Measurements from ENCODE around the gene AHNAK2. TPM values are rescaled to one million over a fixed set of nuclear protein-coding genes. Genes with fewer than 3 reads are reported as not detected.

AHNAK2 gene
- total and polyA plus RNA-seq, 2 experiments from 2014 or later: 38.3 to 58.0 TPM

DNA sequence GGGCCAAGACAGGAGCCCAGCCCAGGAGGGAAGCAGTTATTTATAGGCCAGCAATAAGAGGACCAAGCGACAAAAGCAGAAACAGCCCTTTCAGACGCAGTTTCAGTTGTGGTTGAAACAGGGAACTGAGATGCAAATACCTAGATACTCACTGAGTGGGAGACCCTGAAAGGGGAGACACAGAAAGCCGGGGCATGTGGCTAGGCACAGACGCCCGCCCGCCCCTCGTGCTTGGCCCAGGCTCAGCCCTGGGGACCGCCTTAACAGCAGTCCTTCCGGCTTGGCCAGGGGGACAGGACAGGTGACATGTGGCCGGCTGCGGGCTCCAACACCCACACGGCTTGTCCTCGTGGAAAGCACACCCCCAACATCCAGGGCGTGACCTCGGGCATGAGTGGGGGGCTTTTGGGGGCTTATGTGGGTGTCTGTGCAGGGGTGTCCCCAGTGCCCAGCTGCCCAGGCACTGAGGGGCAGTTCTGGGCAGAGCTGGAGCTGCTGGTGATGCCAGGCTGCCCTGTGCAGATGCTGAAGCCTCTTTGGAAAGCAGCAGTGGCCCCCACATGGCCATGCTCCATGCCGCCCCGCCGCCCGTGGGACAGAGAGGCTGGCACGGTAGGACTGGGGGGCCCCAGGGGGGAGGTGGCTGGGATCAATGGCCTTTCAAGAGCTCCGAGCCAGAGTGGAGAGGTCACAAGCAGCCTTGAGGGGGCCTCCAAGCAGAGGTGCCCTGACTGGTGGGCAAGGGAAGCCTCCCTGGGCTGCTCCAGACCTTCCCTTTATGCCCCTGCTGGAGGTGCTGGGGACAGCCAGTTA is 51.3 kb downstream of the AHNAK2 start:
- H3K9ac ChIP-seq: no peak overlapping the region
- H3K9me2 ChIP-seq (ENCODE audit: insufficient read depth): no peaks in the 10 kb centered on the region
- no peaks in the 10 kb centered on the region for H3K79me2 ChIP-seq (ENCODE audit: insufficient read depth)
- no peaks in the 10 kb centered on the region for H3K27me3 ChIP-seq (replicated peaks; ENCODE audit: insufficient read depth)
- no peak overlapping the region for H3K4me2 ChIP-seq (ENCODE audit: unreplicated experiment)
- no peaks in the 10 kb centered on the region for H3K36me3 ChIP-seq (ENCODE audit: low read depth)
- no peak for DNase-seq
- H3F3A ChIP-seq (ENCODE audit: insufficient read depth): 0 out of 2 replicates have a peak, but pooled peaks cover 3% of the 10 kb centered on the region
- H3K4me3 ChIP-seq: no peak overlapping the region
- no peaks in the 10 kb centered on the region for H3K4me1 ChIP-seq (ENCODE audit: insufficient read depth)
- TF ChIP-seq EZH2 (IDR thresholded peaks at IDR 0.05; ENCODE audit: insufficient read depth, poor library complexity, severe bottlenecking) (no peak), EZH2phosphoT487 (IDR thresholded peaks at IDR 0.05; ENCODE audit: insufficient read depth, low read depth) (no peak)
- H4K20me1 ChIP-seq (ENCODE audit: insufficient read depth): no peaks in the 10 kb centered on the region
- WGBS, 2 experiments (ENCODE audit: low coverage in 1 of 2, low lambda C conversion rate in 2 of 2, missing lambda C conversion rate in 2 of 2): 47 to 53% methylated on average over 12 to 16 of the region's 21 CpGs
- no peaks in the 10 kb centered on the region for H3K9me3 ChIP-seq (ENCODE audit: low read depth)
- in situ Hi-C loops (cut with MboI): no loop called here
- H2AFZ ChIP-seq: no peak overlapping the region
- H3K27ac ChIP-seq: no peak overlapping the region

DNA sequence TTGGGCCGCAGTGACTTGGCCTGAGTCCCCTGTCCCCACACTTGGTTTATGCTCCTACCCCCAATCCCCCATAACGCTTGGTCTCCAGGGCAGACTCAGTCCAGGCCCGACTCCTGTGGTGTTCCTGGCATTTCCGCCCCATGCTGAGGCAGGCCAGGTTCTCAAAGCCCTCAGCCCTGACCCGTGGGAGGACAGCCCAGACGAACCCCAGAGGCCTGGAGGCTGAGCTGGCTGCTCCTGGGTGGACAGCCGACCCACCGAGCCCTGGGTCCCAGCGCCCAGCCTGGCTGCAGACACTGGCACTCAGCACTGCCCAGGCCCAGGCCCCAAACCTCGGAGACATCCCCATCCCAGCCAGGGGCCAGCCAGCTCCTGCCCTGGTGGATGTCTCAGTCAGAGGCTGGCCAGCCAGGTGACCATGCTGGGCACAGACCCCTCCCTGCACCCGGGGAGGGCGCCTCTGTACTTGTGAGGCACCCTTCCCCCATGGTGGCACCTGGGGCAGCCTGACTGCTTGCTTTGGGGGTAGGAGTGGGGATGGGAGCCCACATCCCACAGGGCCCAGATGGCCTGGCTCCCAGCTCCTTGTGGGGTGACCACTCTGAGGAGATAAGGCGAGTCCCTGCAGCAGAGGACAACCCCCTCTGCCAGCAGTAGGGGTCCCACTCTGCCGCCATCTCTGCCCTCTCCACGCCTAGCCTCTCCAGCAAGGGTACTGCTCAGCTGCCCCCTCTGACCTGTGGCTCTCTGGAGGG is 52.1 kb downstream of the AHNAK2 start:
- H3K9me3 ChIP-seq (ENCODE audit: low read depth): no peaks in the 10 kb centered on the region

DNA sequence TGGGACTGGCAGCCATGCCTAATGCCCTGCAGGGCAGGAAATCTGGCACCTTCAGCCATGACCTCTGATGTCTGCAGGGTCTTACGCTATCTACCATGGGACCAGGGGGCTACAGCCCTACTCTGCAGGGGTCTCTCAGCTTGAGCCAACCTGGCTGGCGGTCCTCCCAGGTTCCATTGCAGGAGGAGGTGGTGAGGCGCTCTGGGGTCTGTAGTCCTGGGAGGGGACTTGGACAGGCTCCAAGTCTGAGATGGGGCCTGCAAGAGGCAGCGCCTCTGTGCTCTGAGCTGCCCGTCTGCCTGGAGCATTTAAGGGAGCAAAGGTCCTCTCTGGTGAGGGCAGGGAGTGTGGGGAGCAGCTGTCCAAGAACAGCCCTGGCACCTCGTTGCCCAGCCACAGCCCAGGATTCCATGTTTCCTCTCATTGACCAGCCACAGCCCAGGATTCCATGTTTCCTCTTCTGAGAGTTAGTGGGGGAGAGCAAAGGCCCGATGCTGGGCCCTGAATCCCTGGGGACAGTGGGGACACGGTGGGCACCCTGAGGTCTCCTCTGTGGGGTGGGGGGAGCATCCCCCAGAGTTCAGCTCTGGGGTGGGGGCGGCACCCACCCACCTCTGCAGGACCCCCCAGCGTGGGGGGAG is 52.8 kb downstream of the AHNAK2 start:
- TF ChIP-seq EZH2 (IDR thresholded peaks at IDR 0.05; ENCODE audit: insufficient read depth, poor library complexity, severe bottlenecking): no peak
- no peak for TF ChIP-seq EZH2phosphoT487 (IDR thresholded peaks at IDR 0.05; ENCODE audit: insufficient read depth, low read depth)
- in situ Hi-C loops (cut with MboI): no loop called here
- H3K4me3 ChIP-seq: no peak overlapping the region
- H3K4me1 ChIP-seq (ENCODE audit: insufficient read depth): no peaks in the 10 kb centered on the region
- H3K36me3 ChIP-seq (ENCODE audit: low read depth): no peaks in the 10 kb centered on the region
- H3K27ac ChIP-seq: no peak overlapping the region
- H2AFZ ChIP-seq: no peak overlapping the region
- no peaks in the 10 kb centered on the region for H3K79me2 ChIP-seq (ENCODE audit: insufficient read depth)
- 62 to 70% methylated on average over 8 to 9 of the region's 10 CpGs for WGBS, 2 experiments (ENCODE audit: low coverage in 1 of 2, low lambda C conversion rate in 2 of 2, missing lambda C conversion rate in 2 of 2)
- H3K9ac ChIP-seq: no peak overlapping the region
- no peak for DNase-seq
- 0 out of 2 replicates have a peak, but pooled peaks cover 2% of the 10 kb centered on the region for H3F3A ChIP-seq (ENCODE audit: insufficient read depth)
- H3K4me2 ChIP-seq (ENCODE audit: unreplicated experiment): no peak overlapping the region
- no peaks in the 10 kb centered on the region for H3K27me3 ChIP-seq (replicated peaks; ENCODE audit: insufficient read depth)
- no peaks in the 10 kb centered on the region for H4K20me1 ChIP-seq (ENCODE audit: insufficient read depth)
- H3K9me2 ChIP-seq (ENCODE audit: insufficient read depth): no peaks in the 10 kb centered on the region
- no peaks in the 10 kb centered on the region for H3K9me3 ChIP-seq (ENCODE audit: low read depth)

More for the DNA sequence above, 52.1 kb downstream of the AHNAK2 start:
- H3K79me2 ChIP-seq (ENCODE audit: insufficient read depth): no peaks in the 10 kb centered on the region
- 0 out of 2 replicates have a peak, but pooled peaks cover 3% of the 10 kb centered on the region for H3F3A ChIP-seq (ENCODE audit: insufficient read depth)
- in situ Hi-C loops (cut with MboI): no loop called here
- no peak overlapping the region for H3K9ac ChIP-seq
- H3K4me1 ChIP-seq (ENCODE audit: insufficient read depth): no peaks in the 10 kb centered on the region
- no peak overlapping the region for H2AFZ ChIP-seq
- TF ChIP-seq EZH2phosphoT487 (IDR thresholded peaks at IDR 0.05; ENCODE audit: insufficient read depth, low read depth): no peak
- no peak overlapping the region for H3K4me2 ChIP-seq (ENCODE audit: unreplicated experiment)
- H3K4me3 ChIP-seq: no peak overlapping the region
- 72 to 82% methylated on average over 12 to 13 of the region's 15 CpGs for WGBS, 2 experiments (ENCODE audit: low coverage in 1 of 2, low lambda C conversion rate in 2 of 2, missing lambda C conversion rate in 2 of 2)
- H3K27ac ChIP-seq: no peak overlapping the region
- no peaks in the 10 kb centered on the region for H3K36me3 ChIP-seq (ENCODE audit: low read depth)
- no peaks in the 10 kb centered on the region for H4K20me1 ChIP-seq (ENCODE audit: insufficient read depth)
- no peak for DNase-seq
- no peaks in the 10 kb centered on the region for H3K9me2 ChIP-seq (ENCODE audit: insufficient read depth)
- H3K27me3 ChIP-seq (replicated peaks; ENCODE audit: insufficient read depth): no peaks in the 10 kb centered on the region

DNA sequence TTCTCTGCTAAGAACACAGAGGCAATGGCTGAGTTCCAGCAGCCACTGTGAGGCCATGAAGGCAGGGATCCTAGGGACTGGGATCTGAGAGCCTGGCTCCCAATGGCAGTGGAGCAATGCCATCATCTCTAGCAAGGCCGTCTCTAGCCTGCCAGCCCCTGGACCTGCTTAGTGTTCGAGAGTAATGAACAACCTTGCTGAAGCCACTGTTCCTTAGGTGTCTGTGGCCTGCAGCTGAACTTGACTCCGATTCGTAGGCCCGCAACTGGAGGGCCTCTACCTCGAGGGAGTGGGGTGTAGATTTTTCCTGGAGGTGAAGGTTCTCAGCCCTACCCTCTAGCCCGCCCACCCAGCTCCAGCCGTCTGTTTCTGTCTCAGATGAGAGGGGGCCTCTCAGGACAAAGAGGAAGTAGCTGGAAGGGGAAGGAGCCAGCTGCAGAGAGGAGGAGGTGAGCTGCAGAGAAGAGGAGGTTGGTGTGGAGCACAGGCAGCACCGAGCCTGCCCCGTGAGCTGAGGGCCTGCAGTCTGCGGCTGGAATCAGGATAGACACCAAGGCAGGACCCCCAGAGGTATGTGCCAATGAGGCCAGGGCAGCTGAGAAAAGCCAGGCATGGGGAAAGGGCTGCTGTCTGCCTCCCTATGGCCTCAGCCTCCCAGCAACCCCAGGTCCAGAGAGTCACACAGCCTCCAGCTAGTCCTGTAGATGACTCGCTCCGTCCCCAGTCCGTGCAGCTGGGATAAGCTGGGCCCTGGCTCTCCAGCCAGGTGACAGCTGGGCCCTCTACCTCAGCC is 53.6 kb downstream of the AHNAK2 start, which contains the start of gene PLD4:
Gene PLD4, plus strand, starts transcription at position 459 of the 793 bp plus-strand sequence. CDS start 2,262 bp downstream, outside the sequence.
- H4K20me1 ChIP-seq (ENCODE audit: insufficient read depth): no peaks in the 10 kb centered on the region
- H3K4me1 ChIP-seq (ENCODE audit: insufficient read depth): no peaks in the 10 kb centered on the region
- no peaks in the 10 kb centered on the region for H3F3A ChIP-seq (ENCODE audit: insufficient read depth)
- 0 out of 2 replicates have a peak, but pooled peaks cover 4% of the 10 kb centered on the region for H3K27me3 ChIP-seq (replicated peaks; ENCODE audit: insufficient read depth)
- no peak within 1 kb of the TSS for H3K9ac ChIP-seq
- no peak within 1 kb of the TSS for H3K4me2 ChIP-seq (ENCODE audit: unreplicated experiment)
- no peaks in the 10 kb centered on the region for H3K79me2 ChIP-seq (ENCODE audit: insufficient read depth)
- 87% methylated on average over 13 to 14 of the region's 14 CpGs for WGBS, 2 experiments (ENCODE audit: low coverage in 1 of 2, low lambda C conversion rate in 2 of 2, missing lambda C conversion rate in 2 of 2)
- DNase-seq: no peak
- H3K9me2 ChIP-seq (ENCODE audit: insufficient read depth): no peaks in the 10 kb centered on the region
- no peak within 1 kb of the TSS for H3K4me3 ChIP-seq
- no peaks in the 10 kb centered on the region for H3K9me3 ChIP-seq (ENCODE audit: low read depth)
- in situ Hi-C loops (cut with MboI): no loop called here
- H3K36me3 ChIP-seq (ENCODE audit: low read depth): no peaks in the 10 kb centered on the region
- no peak within 1 kb of the TSS for H3K27ac ChIP-seq
- TF ChIP-seq EZH2 (IDR thresholded peaks at IDR 0.05; ENCODE audit: insufficient read depth, poor library complexity, severe bottlenecking) (no peak), EZH2phosphoT487 (IDR thresholded peaks at IDR 0.05; ENCODE audit: insufficient read depth, low read depth) (no peak)
- H2AFZ ChIP-seq: no peak within 1 kb of the TSS
